ENCODE results near the gene AP3D1. TPM values are rescaled to one million over a fixed set of nuclear protein-coding genes. Genes with fewer than 3 reads are reported as not detected.

AP3D1 gene
- total and polyA plus RNA-seq, 9 of the 15 experiments (the other 6 are each of a cell fraction or from before 2014, with no cell fraction given): 1.2 to 86.1 (median 35.9) TPM

DNA sequence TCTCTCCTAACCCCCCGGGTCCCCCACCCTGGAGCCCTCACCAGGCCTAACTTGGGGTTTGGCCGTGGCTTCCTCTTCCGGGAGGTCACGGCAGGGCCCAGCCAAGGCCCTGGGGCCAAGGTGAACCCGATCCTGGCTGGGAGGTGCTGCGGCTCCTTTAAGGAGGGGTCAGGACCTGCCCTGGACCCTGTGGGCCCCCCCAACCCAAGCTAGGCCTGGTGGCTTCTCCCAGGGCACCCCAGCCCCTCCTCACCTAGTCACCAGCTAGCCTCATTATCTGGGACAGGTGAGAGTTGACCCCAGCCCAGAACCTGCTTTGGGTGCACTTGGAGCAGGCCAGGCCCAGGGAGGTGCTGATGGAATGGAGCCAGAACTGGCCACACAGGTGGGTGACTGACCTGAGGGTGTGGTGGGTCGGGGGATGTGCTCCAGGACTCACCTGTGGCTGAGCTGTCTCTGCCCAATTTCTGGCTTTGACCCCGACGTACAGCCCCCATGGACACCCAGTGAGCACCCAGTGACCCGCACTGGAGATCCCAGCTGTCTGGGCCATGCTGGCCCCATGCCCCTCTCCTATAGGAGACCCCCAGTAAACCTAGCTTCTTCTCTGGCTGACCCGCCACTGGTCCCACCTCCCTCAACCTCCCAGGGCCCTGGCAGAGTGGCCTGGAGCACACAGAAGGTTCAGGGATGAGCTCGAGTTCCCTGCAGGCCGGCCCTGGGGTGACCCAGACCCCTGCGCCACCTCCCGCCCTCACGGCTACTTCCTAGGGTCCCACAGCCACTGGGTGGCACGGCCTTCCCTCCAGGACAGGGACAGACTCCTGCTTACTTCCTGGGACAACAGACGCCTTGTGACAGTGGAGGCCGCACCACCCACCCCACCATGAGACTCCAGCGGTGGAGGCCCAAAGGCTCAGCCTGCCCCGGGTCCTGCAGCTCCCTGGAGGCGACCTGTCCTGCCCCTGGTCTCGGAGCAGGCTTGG is 93.6 kb downstream of the AP3D1 start:
- Histone ChIP-seq H3K4me2 (ENCODE audit: insufficient read depth, low read length) (no peak overlapping the region), H2AFZ (ENCODE audit: low read depth, low read length) (peak overlapping the region; percentile 23; the same call in 1 of the 2 replicates), H3K9me1 (ENCODE audit: control insufficient read depth, insufficient read depth, low read length) (no peaks in the 10 kb centered on the region), H3K36me3 (ENCODE audit: control insufficient read depth, insufficient read depth, low read length) (no peaks in the 10 kb centered on the region), H3K4me3 (no peak overlapping the region), H3K27me3 (ENCODE audit: control insufficient read depth in 2 of 2, insufficient read depth in 2 of 2, low read length in 2 of 2) (no peaks in the 10 kb centered on the region), H3K4me1 (replicated peaks in 1 of 2; ENCODE audit: control insufficient read depth in 2 of 2, insufficient read depth in 2 of 2, low read length in 2 of 2) (peaks cover 54 to 85% of the 10 kb centered on the region in 2 experiments), H4K20me1 (replicated peaks; ENCODE audit: control insufficient read depth, insufficient read depth, low read length) (no peaks in the 10 kb centered on the region), H3K9me3 (replicated peaks; ENCODE audit: control insufficient read depth, insufficient read depth, low read depth, low read length) (no peaks in the 10 kb centered on the region), H3K79me2 (ENCODE audit: control insufficient read depth, insufficient read depth, low read length) (peaks cover 13% of the 10 kb centered on the region), H3K27ac (ENCODE audit: extremely low read depth, low read depth, low read length) (peak overlapping the region; percentile 100), H3K9ac (ENCODE audit: insufficient read depth in 1 of 2, low read depth in 2 of 2, low read length in 2 of 2) (peak overlapping the region; percentile 85 to 98; a peak in 3 of 4 replicates)
- FAIRE-seq: no peak
- BruUV-seq (replicated peaks): no TSS peak
- intact Hi-C loops (cut with micrococcal nuclease): no loop called here
- 76% methylated on average over 18 of the region's 23 CpGs for WGBS (ENCODE audit: insufficient coverage, low coverage, missing lambda C conversion rate)
- DNase-seq (ENCODE audit: extremely low read depth in 1 of 4, low spot score in 3 of 4): no peak
- in situ Hi-C loops (cut with MboI): no loop called here
- POLR2A ChIA-PET: interaction anchor here (0.6 to 6.8 kb wide), 2 partner anchors 10 to 1178 kb away, joined by 5 to 72 read pairs; no protein-coding TSS in a partner anchor
- ATAC-seq: no peak
- CTCF ChIA-PET (ENCODE audit: low intra/inter-chr PET ratio): no interaction called here
- TF ChIP-seq RFX5 (IDR thresholded peaks at IDR 0.05; ENCODE audit: low read depth, low read length) (no peak), ZNF583 (CRISPR knock-in tag; IDR thresholded peaks at IDR 0.05) (peak; percentile 65; the same call in 1 of the 2 replicates), ZFX (CRISPR knock-in tag; IDR thresholded peaks at IDR 0.05) (peak; percentile 59), ZNF3 (CRISPR knock-in tag; IDR thresholded peaks at IDR 0.05) (no peak), TCFL5 (CRISPR knock-in tag; conservative IDR thresholded peaks at IDR 0.05) (no peak), SMAD4 (CRISPR knock-in tag; conservative IDR thresholded peaks at IDR 0.05) (peak; percentile 54; the same call in 1 of the 2 replicates), SNRNP70 (optimal IDR thresholded peaks at IDR 0.05; ENCODE audit: low read depth, low read length) (no peak), ERF (CRISPR knock-in tag; IDR thresholded peaks at IDR 0.05) (0 out of 2 replicates have a peak, but pooled peaks have one; percentile 8), NFXL1 (CRISPR knock-in tag; IDR thresholded peaks at IDR 0.05) (0 out of 2 replicates have a peak, but pooled peaks have one; percentile 18), C11orf30 (IDR thresholded peaks at IDR 0.05; ENCODE audit: low read depth) (no peak), RBFOX2 (IDR thresholded peaks at IDR 0.05; ENCODE audit: low read depth, low read length) (peak; percentile 32; the same call in 1 of the 2 replicates), ZNF75A (CRISPR knock-in tag; IDR thresholded peaks at IDR 0.05) (no peak), PHTF2 (CRISPR knock-in tag; IDR thresholded peaks at IDR 0.05) (no peak), POLR2G (IDR thresholded peaks at IDR 0.05; ENCODE audit: low read depth, low read length) (peak; percentile 33; the same call in 1 of the 2 replicates), ZBTB1 (CRISPR knock-in tag; IDR thresholded peaks at IDR 0.05; ENCODE audit: borderline replicate concordance, low read depth) (0 out of 2 replicates have a peak, but pooled peaks have one; percentile 44), ADNP (tag; IDR thresholded peaks at IDR 0.05) (no peak)
- TF ChIP-seq, protein P1, sequence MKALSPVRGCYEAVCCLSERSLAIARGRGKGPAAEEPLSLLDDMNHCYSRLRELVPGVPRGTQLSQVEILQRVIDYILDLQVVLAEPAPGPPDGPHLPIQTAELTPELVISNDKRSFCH (CRISPR knock-in tag; IDR thresholded peaks at IDR 0.05): no peak
- TF ChIP-seq, protein P1 (tag; IDR thresholded peaks at IDR 0.05): peak; percentile 35
- TF ChIP-seq, protein P2, sequence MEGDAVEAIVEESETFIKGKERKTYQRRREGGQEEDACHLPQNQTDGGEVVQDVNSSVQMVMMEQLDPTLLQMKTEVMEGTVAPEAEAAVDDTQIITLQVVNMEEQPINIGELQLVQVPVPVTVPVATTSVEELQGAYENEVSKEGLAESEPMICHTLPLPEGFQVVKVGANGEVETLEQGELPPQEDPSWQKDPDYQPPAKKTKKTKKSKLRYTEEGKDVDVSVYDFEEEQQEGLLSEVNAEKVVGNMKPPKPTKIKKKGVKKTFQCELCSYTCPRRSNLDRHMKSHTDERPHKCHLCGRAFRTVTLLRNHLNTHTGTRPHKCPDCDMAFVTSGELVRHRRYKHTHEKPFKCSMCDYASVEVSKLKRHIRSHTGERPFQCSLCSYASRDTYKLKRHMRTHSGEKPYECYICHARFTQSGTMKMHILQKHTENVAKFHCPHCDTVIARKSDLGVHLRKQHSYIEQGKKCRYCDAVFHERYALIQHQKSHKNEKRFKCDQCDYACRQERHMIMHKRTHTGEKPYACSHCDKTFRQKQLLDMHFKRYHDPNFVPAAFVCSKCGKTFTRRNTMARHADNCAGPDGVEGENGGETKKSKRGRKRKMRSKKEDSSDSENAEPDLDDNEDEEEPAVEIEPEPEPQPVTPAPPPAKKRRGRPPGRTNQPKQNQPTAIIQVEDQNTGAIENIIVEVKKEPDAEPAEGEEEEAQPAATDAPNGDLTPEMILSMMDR (IDR thresholded peaks at IDR 0.05 in 2 of 3, conservative IDR thresholded peaks at IDR 0.05 in 1 of 3; ENCODE audit: insufficient read depth in 2 of 3, low read depth in 1 of 3, low read length in 3 of 3): no peak
